Epithelial cell of proximal tubule (primary cell): Measurements from ENCODE around the gene SPRYD4. TPM values are rescaled to one million over a fixed set of nuclear protein-coding genes. Genes with fewer than 3 reads are reported as not detected.

ENCODE experiments used
- DNase-seq: peaks from one replicate; pipeline ENCODE4 v3.0.0-alpha.2; 2011; ENCODE audit warnings: low read depth
- H3K4me3 ChIP-seq: 2 replicates; pipeline ENCODE4 v1.5.1; 2011; ENCODE audit warnings: low read depth, mild to moderate bottlenecking, low read length
- total RNA-seq: library from RNA; depleted of rRNA; stranded (reverse); fragments of >200 nt; gene quantifications from 2 replicates; pipeline ENCODE4 v1.2.3, GENCODE V29; 2015
- TF ChIP-seq, protein P1 (sequence below): conservative IDR thresholded peaks from 2 replicates; pipeline ENCODE4 v1.5.1; 2012; ENCODE audit warnings: low read depth, mild to moderate bottlenecking, low read length

The SPRYD4 gene
- total RNA-seq, result 1.6 and 2.1 TPM in 2 replicates

GRCh38 chr12:56468216-56469006 is at the start of gene SPRYD4:
Gene SPRYD4 (plus strand): TSS chr12:56468578. CDS start chr12:56468592, 14 bp downstream.
- TF ChIP-seq, protein P1, sequence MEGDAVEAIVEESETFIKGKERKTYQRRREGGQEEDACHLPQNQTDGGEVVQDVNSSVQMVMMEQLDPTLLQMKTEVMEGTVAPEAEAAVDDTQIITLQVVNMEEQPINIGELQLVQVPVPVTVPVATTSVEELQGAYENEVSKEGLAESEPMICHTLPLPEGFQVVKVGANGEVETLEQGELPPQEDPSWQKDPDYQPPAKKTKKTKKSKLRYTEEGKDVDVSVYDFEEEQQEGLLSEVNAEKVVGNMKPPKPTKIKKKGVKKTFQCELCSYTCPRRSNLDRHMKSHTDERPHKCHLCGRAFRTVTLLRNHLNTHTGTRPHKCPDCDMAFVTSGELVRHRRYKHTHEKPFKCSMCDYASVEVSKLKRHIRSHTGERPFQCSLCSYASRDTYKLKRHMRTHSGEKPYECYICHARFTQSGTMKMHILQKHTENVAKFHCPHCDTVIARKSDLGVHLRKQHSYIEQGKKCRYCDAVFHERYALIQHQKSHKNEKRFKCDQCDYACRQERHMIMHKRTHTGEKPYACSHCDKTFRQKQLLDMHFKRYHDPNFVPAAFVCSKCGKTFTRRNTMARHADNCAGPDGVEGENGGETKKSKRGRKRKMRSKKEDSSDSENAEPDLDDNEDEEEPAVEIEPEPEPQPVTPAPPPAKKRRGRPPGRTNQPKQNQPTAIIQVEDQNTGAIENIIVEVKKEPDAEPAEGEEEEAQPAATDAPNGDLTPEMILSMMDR, result peak; percentile 31
- no peak for DNase-seq
- H3K4me3 ChIP-seq, result peak within 1 kb of the TSS; percentile 100

DNA sequence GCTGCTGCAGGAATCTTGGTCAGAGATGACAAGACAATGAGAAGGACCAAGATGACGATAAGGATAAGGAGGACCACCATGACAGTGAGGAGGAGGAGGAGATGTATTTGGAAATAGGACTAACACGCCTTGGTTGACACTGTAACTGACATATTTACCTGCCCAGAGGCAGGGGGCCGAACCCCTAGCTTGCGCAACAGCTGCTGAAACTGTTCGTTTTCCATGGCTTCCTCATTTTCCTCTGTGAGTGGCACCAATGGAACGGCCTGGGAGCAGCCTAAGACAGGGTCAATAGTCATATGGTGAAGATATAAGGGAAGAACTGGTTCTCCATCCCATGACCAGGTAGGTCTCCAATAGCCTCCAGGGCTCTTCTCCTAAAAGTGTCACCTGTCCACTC is 48.0 kb upstream of the SPRYD4 start:
- H3K4me3 ChIP-seq, result no peak overlapping the region
- TF ChIP-seq, protein P1, result no peak
- DNase-seq, result no peak

DNA sequence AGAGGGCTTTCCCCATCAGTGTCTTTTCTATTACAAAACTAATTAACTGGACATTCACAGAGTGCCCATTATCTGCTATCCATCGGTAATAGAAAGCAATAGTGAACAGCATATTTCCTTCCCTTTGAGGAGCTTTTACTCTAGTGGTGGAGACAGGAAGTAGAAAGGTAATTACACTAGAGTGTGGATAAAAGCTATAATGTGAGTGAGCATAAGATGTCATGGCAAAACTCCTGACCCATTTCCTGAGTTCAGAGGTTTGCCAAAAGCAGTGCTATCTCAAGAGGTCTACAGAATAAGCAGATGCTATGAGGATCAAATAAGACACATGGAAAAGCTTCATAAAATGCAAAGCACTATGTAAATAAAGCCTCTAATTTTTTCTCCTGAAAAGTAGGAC is 43.2 kb upstream of the SPRYD4 start:
- TF ChIP-seq, protein P1, result no peak

GRCh38 chr12:56425940-56426438 is 42.4 kb upstream of the SPRYD4 start:
- DNase-seq, result no peak
- H3K4me3 ChIP-seq, result no peak overlapping the region
- TF ChIP-seq, protein P1, result no peak

More for the DNA sequence above, 43.2 kb upstream of the SPRYD4 start:
- no peak for DNase-seq
- no peak overlapping the region for H3K4me3 ChIP-seq

DNA sequence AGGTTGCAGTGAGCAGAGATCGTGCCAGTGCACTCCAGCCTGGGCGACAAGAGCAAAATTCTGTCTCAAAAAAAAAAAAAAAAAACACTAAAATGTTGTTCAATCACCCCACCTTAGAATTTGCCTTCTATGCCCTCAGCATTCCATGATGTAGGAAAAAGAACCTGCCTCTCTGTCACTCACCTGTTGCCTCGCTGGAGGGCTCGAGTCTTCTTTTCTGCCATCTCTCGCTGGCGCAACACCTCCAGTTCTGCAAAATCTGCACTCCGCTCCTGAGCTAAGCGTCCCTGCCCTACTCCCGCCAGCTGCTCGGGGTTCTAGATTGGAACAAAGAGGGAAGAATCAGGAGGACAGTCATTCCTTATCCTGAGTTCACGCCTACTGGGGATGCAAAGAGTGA is 37.1 kb upstream of the SPRYD4 start:
- H3K4me3 ChIP-seq, result no peak overlapping the region
- DNase-seq, result no peak
- TF ChIP-seq, protein P1, result no peak

DNA sequence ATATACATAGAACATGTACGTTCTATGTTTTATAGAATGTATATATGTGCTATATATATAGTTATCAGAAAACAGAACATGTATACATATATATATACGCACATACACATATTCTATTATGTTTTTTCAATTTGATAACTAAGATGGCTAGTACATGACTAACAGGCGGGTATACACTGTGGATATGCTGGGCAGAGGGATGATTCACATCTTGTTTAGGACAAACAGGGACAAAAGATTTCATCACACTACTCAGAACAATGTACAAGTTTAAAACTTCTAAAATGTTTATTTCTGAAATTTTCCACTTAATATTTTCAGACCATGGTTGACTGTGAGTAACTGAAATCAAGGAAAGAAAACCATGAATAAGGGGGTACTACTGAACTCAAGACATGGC is 36.5 kb upstream of the SPRYD4 start:
- no peak overlapping the region for H3K4me3 ChIP-seq
- no peak for DNase-seq
- TF ChIP-seq, protein P1, result no peak

DNA sequence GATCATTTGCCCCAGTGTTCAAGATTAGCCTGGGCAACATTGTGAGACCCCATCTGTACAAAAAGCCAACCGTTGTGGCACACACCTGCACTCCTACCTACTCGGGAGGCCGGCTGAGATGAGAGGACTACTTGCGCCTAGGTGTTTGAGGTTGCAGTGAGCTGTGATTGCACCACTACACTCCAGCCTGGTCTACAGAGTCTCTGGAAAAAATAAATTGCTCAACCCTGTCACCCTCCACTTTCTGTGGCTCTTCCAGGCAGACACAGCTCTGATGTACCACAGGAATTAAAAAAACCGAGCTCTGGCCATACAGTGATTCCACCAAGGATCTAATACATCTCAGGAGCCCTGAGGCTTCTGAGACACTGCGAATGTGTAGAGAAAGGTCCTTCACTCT is 33.5 kb upstream of the SPRYD4 start:
- TF ChIP-seq, protein P1, result no peak
- no peak for DNase-seq
- no peak overlapping the region for H3K4me3 ChIP-seq
